ENCODE results near the gene GATA1.

GATA1 gene

GRCh38 chrX:48785540-48786214, 713 bp upstream of the GATA1 start:
- DNase-seq, result no peak

GRCh38 chrX:48786825-48787504, 575 bp downstream of the GATA1 start:
- DNase-seq, result no peak

- no peak for DNase-seq
Observed at GRCh38 chrX:48787505-48788443, 1.4 kb downstream of the GATA1 start.

- no peak for DNase-seq
Observed at GRCh38 chrX:48789366-48790220, 3.2 kb downstream of the GATA1 start.

GRCh38 chrX:48790477-48790876, 4.1 kb downstream of the GATA1 start:
- DNase-seq, result no peak

- no peak for DNase-seq
Observed at GRCh38 chrX:48791063-48791820, 4.9 kb downstream of the GATA1 start.

- DNase-seq, result no peak
Observed at GRCh38 chrX:48792219-48792618, 5.8 kb downstream of the GATA1 start.

GRCh38 chrX:48793935-48794334, 7.5 kb downstream of the GATA1 start:
- DNase-seq, result no peak

GRCh38 chrX:48794340-48794910, 8.0 kb downstream of the GATA1 start:
- no peak for DNase-seq

GRCh38 chrX:48794911-48795515, 8.6 kb downstream of the GATA1 start:
- no peak for DNase-seq

GRCh38 chrX:48798318-48798717, 11.9 kb downstream of the GATA1 start:
- DNase-seq, result no peak

GRCh38 chrX:48800574-48801279, 14.3 kb downstream of the GATA1 start:
- DNase-seq, result no peak

GRCh38 chrX:48801280-48802088, 15.1 kb downstream of the GATA1 start, which contains the start of gene HDAC6:
TSS of gene HDAC6 (plus strand) at chrX:48802067. CDS start at chrX:48802693, 626 bp downstream.
- DNase-seq, result peak; percentile 97 to 98

GRCh38 chrX:48802089-48802904, 15.9 kb downstream of the GATA1 start:
- peak; percentile 76 to 81 for DNase-seq

- no peak for DNase-seq
Observed at GRCh38 chrX:48802905-48803200, 16.5 kb downstream of the GATA1 start.

- peak in 1 of 2 experiments; percentile 0 for DNase-seq
Observed at GRCh38 chrX:48806081-48806480, 19.7 kb downstream of the GATA1 start.

- no peak for DNase-seq
Observed at GRCh38 chrX:48813644-48814043, 27.3 kb downstream of the GATA1 start.

- no peak for DNase-seq
Observed at GRCh38 chrX:48814722-48815121, 28.3 kb downstream of the GATA1 start.

- no peak for DNase-seq
Observed at GRCh38 chrX:48815266-48815665, 28.9 kb downstream of the GATA1 start.
